GM06990 (cell line): Measurements from ENCODE around the gene ACVR1.

Experiments
- DNase-seq: peaks from one replicate; pipeline ENCODE4 v3.0.0-alpha.2; 2011; ENCODE audit not compliant: insufficient read length; ENCODE audit errors: extremely low read depth
- H3K27me3 ChIP-seq: replicated peaks from 2 replicates; pipeline ENCODE4 v1.6.0; 2011; ENCODE audit warnings: low read length; ENCODE audit not compliant: control insufficient read depth, insufficient read depth
- H3K36me3 ChIP-seq: 2 replicates; pipeline ENCODE4 v1.5.1; 2011; ENCODE audit warnings: low read length; ENCODE audit not compliant: control insufficient read depth, insufficient read depth
- H3K4me3 ChIP-seq: replicated peaks from 2 replicates; pipeline ENCODE4 v1.5.1; 2011; ENCODE audit warnings: low read depth, mild to moderate bottlenecking, control low read depth, low read length
- TF ChIP-seq, protein P1 (sequence below): IDR thresholded peaks from 2 replicates; pipeline ENCODE4 v1.5.1; 2011; ENCODE audit warnings: low read length, control low read depth, mild to moderate bottlenecking, inconsistent platforms; ENCODE audit not compliant: insufficient read depth, poor library complexity, severe bottlenecking

Gene ACVR1

DNA sequence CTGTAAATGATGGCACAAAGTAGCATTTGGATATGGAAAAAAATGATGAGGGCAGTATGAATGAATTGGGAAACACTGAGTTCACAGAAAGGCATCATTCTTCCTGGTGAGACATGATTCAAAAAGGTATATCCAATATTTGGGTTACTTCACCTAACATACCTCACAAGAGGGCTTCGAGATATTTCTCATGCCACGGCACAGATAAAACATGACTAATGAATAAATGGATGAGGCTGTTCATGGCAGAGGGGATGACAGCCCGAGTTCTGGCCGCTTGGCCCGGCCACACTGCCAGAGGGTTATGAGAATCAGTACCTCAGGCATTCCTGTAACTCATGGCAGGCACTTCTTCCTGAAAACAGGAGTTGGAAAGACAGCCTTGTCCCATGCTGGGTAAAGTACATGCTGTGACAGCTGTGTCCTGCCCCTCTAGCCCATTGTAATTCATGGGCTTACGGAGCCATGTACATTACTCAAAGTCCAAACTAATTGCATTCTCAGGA lies 131.5 kb downstream of the ACVR1 start:
- no peaks in the 10 kb centered on the region for H3K36me3 ChIP-seq
- H3K27me3 ChIP-seq: no peaks in the 10 kb centered on the region
- no peak overlapping the region for H3K4me3 ChIP-seq
- TF ChIP-seq, protein P1, sequence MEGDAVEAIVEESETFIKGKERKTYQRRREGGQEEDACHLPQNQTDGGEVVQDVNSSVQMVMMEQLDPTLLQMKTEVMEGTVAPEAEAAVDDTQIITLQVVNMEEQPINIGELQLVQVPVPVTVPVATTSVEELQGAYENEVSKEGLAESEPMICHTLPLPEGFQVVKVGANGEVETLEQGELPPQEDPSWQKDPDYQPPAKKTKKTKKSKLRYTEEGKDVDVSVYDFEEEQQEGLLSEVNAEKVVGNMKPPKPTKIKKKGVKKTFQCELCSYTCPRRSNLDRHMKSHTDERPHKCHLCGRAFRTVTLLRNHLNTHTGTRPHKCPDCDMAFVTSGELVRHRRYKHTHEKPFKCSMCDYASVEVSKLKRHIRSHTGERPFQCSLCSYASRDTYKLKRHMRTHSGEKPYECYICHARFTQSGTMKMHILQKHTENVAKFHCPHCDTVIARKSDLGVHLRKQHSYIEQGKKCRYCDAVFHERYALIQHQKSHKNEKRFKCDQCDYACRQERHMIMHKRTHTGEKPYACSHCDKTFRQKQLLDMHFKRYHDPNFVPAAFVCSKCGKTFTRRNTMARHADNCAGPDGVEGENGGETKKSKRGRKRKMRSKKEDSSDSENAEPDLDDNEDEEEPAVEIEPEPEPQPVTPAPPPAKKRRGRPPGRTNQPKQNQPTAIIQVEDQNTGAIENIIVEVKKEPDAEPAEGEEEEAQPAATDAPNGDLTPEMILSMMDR: no peak
- DNase-seq: no peak

DNA sequence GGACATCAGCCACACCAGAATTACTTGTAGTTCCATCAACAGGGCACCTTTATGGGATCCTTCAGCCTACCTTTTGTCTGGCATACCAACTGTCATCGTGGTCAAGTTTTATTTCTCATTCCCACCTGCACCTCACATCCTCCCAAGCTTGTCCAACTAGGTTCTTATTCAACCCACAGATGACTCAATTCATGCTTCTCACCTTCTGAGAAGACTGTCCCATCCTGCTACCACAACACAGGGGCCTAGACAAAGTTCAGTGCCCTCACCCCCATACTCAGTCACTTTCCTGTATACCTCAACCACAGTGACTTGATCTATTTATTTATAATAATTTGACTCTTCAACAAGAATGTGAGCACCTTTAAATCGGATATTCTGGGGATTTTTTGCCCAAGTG lies 133.1 kb downstream of the ACVR1 start:
- TF ChIP-seq, protein P1: no peak
- H3K4me3 ChIP-seq: no peak overlapping the region
- H3K27me3 ChIP-seq: no peaks in the 10 kb centered on the region
- DNase-seq: no peak
- no peaks in the 10 kb centered on the region for H3K36me3 ChIP-seq

DNA sequence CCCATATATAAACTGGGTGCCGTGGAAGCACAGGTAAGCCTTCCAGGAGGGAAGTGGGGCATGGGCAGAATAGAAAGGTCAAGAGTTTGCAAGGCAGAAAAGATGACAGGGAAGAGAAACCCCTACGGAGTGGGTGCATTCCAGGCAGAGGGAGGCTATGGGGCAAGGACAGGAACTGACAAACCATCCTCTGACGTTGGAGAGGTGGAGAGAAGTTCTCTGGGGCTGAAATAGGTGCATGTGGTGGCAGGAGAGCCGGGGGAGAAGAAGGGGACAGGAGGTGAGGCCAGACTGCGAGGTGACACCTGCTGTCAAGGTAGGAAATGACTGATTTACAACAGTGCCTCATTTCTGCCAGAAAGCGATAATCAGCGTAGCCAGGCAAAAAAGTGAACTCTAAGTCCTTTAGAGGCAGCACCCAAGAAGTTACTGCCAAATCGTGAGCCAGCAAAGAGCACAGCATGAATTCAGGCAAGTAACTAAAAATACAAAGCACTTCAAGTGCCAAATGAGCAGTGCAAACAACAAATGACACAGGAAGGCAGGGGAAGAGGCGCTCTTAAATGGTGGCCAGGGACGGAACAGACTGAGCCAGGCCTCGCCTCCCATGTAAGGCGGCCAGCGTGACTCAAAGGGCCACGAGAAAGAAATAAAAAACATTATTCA lies 134.2 kb downstream of the ACVR1 start:
- DNase-seq: no peak
- no peaks in the 10 kb centered on the region for H3K27me3 ChIP-seq
- TF ChIP-seq, protein P1: no peak
- no peaks in the 10 kb centered on the region for H3K36me3 ChIP-seq
- H3K4me3 ChIP-seq: no peak overlapping the region

DNA sequence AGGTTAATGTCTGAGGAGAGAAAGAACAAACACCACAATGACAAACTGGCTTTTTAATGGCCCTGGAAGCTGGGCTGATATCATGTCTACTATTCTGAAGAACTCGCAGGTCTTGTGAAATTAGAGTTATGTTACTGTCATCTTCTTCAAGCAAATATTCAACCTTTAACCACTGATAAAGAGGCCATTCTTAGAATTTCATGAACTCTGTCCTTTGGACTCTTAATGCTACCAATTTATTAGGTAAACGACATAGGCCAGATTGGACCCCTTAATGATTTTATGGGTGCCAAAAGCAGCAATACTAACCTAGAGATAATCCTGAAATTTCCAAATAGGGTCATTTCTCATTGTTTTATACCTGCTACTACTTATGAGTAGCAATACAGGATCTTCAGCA lies 138.5 kb downstream of the ACVR1 start:
- DNase-seq: no peak
- H3K36me3 ChIP-seq: no peaks in the 10 kb centered on the region
- H3K4me3 ChIP-seq: no peak overlapping the region

DNA sequence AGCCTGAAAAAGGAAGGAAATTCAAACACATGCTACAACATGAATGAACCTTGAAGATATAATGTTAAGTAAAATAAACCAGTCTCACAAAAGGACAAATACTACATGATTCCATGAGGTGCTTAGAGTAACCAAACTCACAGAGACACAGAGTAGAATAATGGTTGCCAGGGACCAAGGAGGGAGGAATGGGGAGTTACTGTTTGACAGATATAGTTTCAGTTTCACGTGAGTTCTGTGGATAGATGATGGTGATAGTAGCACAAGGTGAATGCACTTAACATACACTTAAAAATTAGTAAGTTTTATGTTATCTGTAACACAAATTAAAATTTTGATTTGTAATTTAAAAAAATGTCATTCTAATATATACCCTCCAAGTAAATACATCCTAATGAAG lies 140.6 kb downstream of the ACVR1 start:
- Histone ChIP-seq H3K36me3 (no peaks in the 10 kb centered on the region), H3K4me3 (no peak overlapping the region), H3K27me3 (no peaks in the 10 kb centered on the region)
- no peak for DNase-seq
- TF ChIP-seq, protein P1: no peak

More for the DNA sequence above, 138.5 kb downstream of the ACVR1 start:
- TF ChIP-seq, protein P1: no peak
- no peaks in the 10 kb centered on the region for H3K27me3 ChIP-seq
